Endothelial cell of umbilical vein (primary cell): ENCODE data around the gene RTN4R. TPM values are rescaled to one million over a fixed set of nuclear protein-coding genes. Genes with fewer than 3 reads are reported as not detected.

ENCODE experiments used
- BruUV-seq: library from RNA; stranded (reverse); fragments of 400-500 nt; replicated peaks from 2 replicates; lab custom pipeline; 2021; lab: Mats Ljungman, UMichigan
- CTCF ChIA-PET: fragments of 300-600, 350-600 bp; sonication (Branson Sonifier 250); formaldehyde crosslinking; loops from one replicate; lab custom pipeline; 2021; ENCODE audit warnings: antibody characterized with exemption, inconsistent platforms; lab: Charles Lee
- POLR2A ChIA-PET: fragments of 300-600, 350-600 bp; sonication (Branson Sonifier 250); formaldehyde crosslinking; loops from one replicate; lab custom pipeline; 2021; ENCODE audit warnings: antibody characterized with exemption, inconsistent platforms; lab: Charles Lee
- DNase-seq: peaks from one replicate; pipeline ENCODE4 v3.0.0-alpha.2; 2011; ENCODE audit warnings: low read depth, low spot score
- FAIRE-seq: peaks from 2 replicates; lab custom pipeline; 2011; peaks lifted over from hg19 to GRCh38; lab: Jason Lieb, UNC
- H2AFZ ChIP-seq: 2 replicates; pipeline ENCODE4 v1.6.0; 2012; ENCODE audit warnings: low read depth, low read length, control low read depth, inconsistent platforms
- H3K27ac ChIP-seq: 2 replicates; pipeline ENCODE4 v1.5.1; 2011; ENCODE audit warnings: low read depth, mild to moderate bottlenecking, control low read depth, low read length, moderate library complexity; ENCODE audit not compliant: insufficient read depth
- H3K27me3 ChIP-seq, 2 experiments: 2 replicates each; pipeline versions ENCODE4 v1.6.0 to v1.6.1; 2011; ENCODE audit warnings: low read length in 2 of 2, mixed read lengths in 1 of 2; ENCODE audit not compliant: control insufficient read depth in 2 of 2, insufficient read depth in 2 of 2
- H3K36me3 ChIP-seq, 2 experiments: 2 replicates in 1 of 2; 3 replicates in 1 of 2; pipeline ENCODE4 v1.5.1; 2011; ENCODE audit warnings: low read length in 2 of 2, mild to moderate bottlenecking in 1 of 2, moderate library complexity in 1 of 2; ENCODE audit not compliant: control insufficient read depth in 2 of 2, insufficient read depth in 2 of 2; ENCODE audit errors: extremely low read depth in 1 of 2
- H3K4me1 ChIP-seq: 3 replicates; pipeline ENCODE4 v1.5.1; 2011; ENCODE audit warnings: mild to moderate bottlenecking, low read length; ENCODE audit not compliant: control insufficient read depth, insufficient read depth; ENCODE audit errors: extremely low read depth
- H3K4me2 ChIP-seq: 2 replicates; pipeline ENCODE4 v1.6.1; 2011; ENCODE audit warnings: low read length, control low read depth, mixed read lengths; ENCODE audit not compliant: insufficient read depth
- H3K4me3 ChIP-seq, 3 experiments: fragments of 200-600 bp in 1 of 3; sonication (generic), shearing (Covaris generic) in 1 of 3; replicated peaks in 1 of 3; 2 replicates each; pipeline ENCODE4 v1.5.1; 2011 to 2016; ENCODE audit warnings: control low read depth in 3 of 3, low read length in 3 of 3, mild to moderate bottlenecking in 2 of 3, inconsistent platforms in 1 of 3, low read depth in 1 of 3, moderate library complexity in 1 of 3; ENCODE audit not compliant: insufficient read depth in 1 of 3
- H3K79me2 ChIP-seq: 2 replicates; pipeline ENCODE4 v1.6.0; 2012; ENCODE audit warnings: low read length, inconsistent platforms; ENCODE audit not compliant: control insufficient read depth, insufficient read depth
- H3K9ac ChIP-seq: replicated peaks from 2 replicates; pipeline ENCODE3; 2011; ENCODE audit warnings: low read length, control low read depth; ENCODE audit not compliant: insufficient read depth; ENCODE audit errors: extremely low read depth
- H3K9me1 ChIP-seq: replicated peaks from 3 replicates; pipeline ENCODE4 v1.6.0; 2011; ENCODE audit warnings: mild to moderate bottlenecking, low read length; ENCODE audit not compliant: control insufficient read depth, insufficient read depth; ENCODE audit errors: extremely low read depth
- H3K9me3 ChIP-seq: replicated peaks from 2 replicates; pipeline ENCODE4 v1.5.1; 2012; ENCODE audit warnings: low read length, inconsistent platforms; ENCODE audit not compliant: control insufficient read depth, insufficient read depth
- H4K20me1 ChIP-seq: replicated peaks from 2 replicates; pipeline ENCODE3; 2011; ENCODE audit warnings: mild to moderate bottlenecking, low read length; ENCODE audit not compliant: control insufficient read depth, insufficient read depth; ENCODE audit errors: extremely low read depth
- CTCF ChIP-seq, 2 donors: IDR thresholded peaks; 1 replicate in 1 of 2; 2 replicates in 1 of 2; pipeline ENCODE4 v1.5.1; 2011; ENCODE audit warnings: low read length in 2 of 2, mild to moderate bottlenecking in 2 of 2, moderate library complexity in 2 of 2, control low read depth in 1 of 2, inconsistent platforms in 1 of 2, low read depth in 1 of 2; ENCODE audit not compliant: insufficient read depth in 1 of 2; ENCODE audit errors: extremely low read depth in 1 of 2
- EZH2 ChIP-seq: IDR thresholded peaks from 2 replicates; pipeline ENCODE4 v1.6.1; 2012; ENCODE audit warnings: borderline replicate concordance, low read depth, mild to moderate bottlenecking, moderate library complexity, low read length, inconsistent platforms; ENCODE audit not compliant: severe bottlenecking
- FOS ChIP-seq: IDR thresholded peaks from 2 replicates; pipeline ENCODE4 v1.6.1; 2011; ENCODE audit warnings: mild to moderate bottlenecking, low read length, moderate library complexity, borderline replicate concordance; ENCODE audit not compliant: insufficient read depth
- GATA2 ChIP-seq: IDR thresholded peaks from 2 replicates; pipeline ENCODE4 v1.7.0; 2011; ENCODE audit warnings: low read depth, mild to moderate bottlenecking, moderate library complexity, mixed read lengths, low read length; ENCODE audit not compliant: insufficient read length, insufficient read depth
- JUN ChIP-seq: IDR thresholded peaks from 2 replicates; pipeline ENCODE4 v1.6.1; 2011; ENCODE audit warnings: borderline replicate concordance, low read depth; ENCODE audit not compliant: insufficient read length, insufficient read depth
- MAX ChIP-seq: IDR thresholded peaks from 2 replicates; pipeline ENCODE4 v1.6.1; 2011; ENCODE audit not compliant: insufficient read depth, insufficient read length
- MYC ChIP-seq: IDR thresholded peaks from one replicate; pipeline ENCODE4 v1.6.1; 2011; ENCODE audit warnings: mild to moderate bottlenecking, low read depth, low read length
- POLR2A ChIP-seq: IDR thresholded peaks from 2 replicates; pipeline ENCODE4 v1.6.1; 2012; ENCODE audit warnings: low read depth, mild to moderate bottlenecking, control low read depth, low read length
- POLR2AphosphoS5 ChIP-seq: IDR thresholded peaks from 2 replicates; pipeline ENCODE4 v1.6.1; 2012; ENCODE audit warnings: low read depth, mild to moderate bottlenecking, control low read depth, low read length, moderate library complexity; ENCODE audit not compliant: insufficient read depth
- dilution Hi-C: fragments of 300-500 bp; cut with MboI; formaldehyde crosslinking; loops from one replicate; pipeline ENCODE4 v1.15.0; 2019; ENCODE audit warnings: low sequenced_read_pairs; ENCODE audit not compliant: extremely low pct_ligation_motif_present
- intact Hi-C: fragments of 100-400 bp; cut with micrococcal nuclease; formaldehyde crosslinking; loops from one replicate; pipeline ENCODE4 v1.10.0; 2022
- polyA plus RNA-seq, 4 experiments: library from polyadenylated mRNA; depleted of rRNA in 3 of 4; stranded (reverse) in 3 of 4; unstranded in 1 of 4; fragments of >200 nt; gene quantifications; 2 replicates each; pipeline versions ENCODE4 v1.2.1 to v1.2.3, GENCODE V29; 2011 to 2012; ENCODE audit warnings: missing spikeins in 1 of 4
- total RNA-seq: library from RNA; stranded (reverse); gene quantifications from 2 replicates; pipeline ENCODE4 v1.2.3, GENCODE V29; 2021

RTN4R gene
- total and polyA plus RNA-seq, 2 donors (not counting 3 experiments of a cell fraction or from before 2014, with no cell fraction given): 1.2 to 2.2 TPM

- H3K36me3 ChIP-seq: no peaks in the 10 kb centered on the region
- no peaks in the 10 kb centered on the region for H4K20me1 ChIP-seq
- no peak for FAIRE-seq
- no peak overlapping the region for H3K9ac ChIP-seq
- ChIA-PET CTCF (interaction anchor here (3.7 kb wide), 1 partner anchor 136 kb away, joined by 25 read pairs; no protein-coding TSS in a partner anchor), POLR2A (no interaction called here)
- BruUV-seq: no TSS peak
- H3K27ac ChIP-seq: no peak overlapping the region
- H3K79me2 ChIP-seq: no peaks in the 10 kb centered on the region
- no peaks in the 10 kb centered on the region for H3K9me3 ChIP-seq
- H3K27me3 ChIP-seq: peaks cover 0 to 5% of the 10 kb centered on the region in 2 experiments
- TF ChIP-seq JUN (no peak), MAX (no peak), CTCF (IDR thresholded peaks at IDR 0.05; ENCODE audit: extremely low read depth in 1 of 2, insufficient read depth in 1 of 2, low read depth in 1 of 2, low read length in 2 of 2) (no peak), EZH2 (no peak), MYC (no peak), POLR2AphosphoS5 (no peak), FOS (no peak), POLR2A (no peak), GATA2 (no peak)
- intact Hi-C loops: no loop called here
- H3K4me2 ChIP-seq: no peak overlapping the region
- H3K4me1 ChIP-seq: no peaks in the 10 kb centered on the region
- H2AFZ ChIP-seq: no peak overlapping the region
- no peak overlapping the region for H3K4me3 ChIP-seq
- H3K9me1 ChIP-seq: no peaks in the 10 kb centered on the region
- dilution Hi-C loops: no loop called here
- DNase-seq: no peak
Measured at GRCh38 chr22:20292108-20292507, 24.0 kb upstream of the RTN4R start.
